Diencephalon (tissue), 1 donor: ENCODE data around the gene ZBTB33. TPM values are rescaled to one million over a fixed set of nuclear protein-coding genes. Genes with fewer than 3 reads are reported as not detected.

Experiments
- total RNA-seq: library from RNA; depleted of rRNA; stranded (reverse); fragments of >200 nt; gene quantifications from one replicate; pipeline ENCODE4 v1.2.3, GENCODE V29; 2014

The ZBTB33 gene, protein sequence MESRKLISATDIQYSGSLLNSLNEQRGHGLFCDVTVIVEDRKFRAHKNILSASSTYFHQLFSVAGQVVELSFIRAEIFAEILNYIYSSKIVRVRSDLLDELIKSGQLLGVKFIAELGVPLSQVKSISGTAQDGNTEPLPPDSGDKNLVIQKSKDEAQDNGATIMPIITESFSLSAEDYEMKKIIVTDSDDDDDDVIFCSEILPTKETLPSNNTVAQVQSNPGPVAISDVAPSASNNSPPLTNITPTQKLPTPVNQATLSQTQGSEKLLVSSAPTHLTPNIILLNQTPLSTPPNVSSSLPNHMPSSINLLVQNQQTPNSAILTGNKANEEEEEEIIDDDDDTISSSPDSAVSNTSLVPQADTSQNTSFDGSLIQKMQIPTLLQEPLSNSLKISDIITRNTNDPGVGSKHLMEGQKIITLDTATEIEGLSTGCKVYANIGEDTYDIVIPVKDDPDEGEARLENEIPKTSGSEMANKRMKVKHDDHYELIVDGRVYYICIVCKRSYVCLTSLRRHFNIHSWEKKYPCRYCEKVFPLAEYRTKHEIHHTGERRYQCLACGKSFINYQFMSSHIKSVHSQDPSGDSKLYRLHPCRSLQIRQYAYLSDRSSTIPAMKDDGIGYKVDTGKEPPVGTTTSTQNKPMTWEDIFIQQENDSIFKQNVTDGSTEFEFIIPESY
- total RNA-seq: 46.4 TPM

DNA sequence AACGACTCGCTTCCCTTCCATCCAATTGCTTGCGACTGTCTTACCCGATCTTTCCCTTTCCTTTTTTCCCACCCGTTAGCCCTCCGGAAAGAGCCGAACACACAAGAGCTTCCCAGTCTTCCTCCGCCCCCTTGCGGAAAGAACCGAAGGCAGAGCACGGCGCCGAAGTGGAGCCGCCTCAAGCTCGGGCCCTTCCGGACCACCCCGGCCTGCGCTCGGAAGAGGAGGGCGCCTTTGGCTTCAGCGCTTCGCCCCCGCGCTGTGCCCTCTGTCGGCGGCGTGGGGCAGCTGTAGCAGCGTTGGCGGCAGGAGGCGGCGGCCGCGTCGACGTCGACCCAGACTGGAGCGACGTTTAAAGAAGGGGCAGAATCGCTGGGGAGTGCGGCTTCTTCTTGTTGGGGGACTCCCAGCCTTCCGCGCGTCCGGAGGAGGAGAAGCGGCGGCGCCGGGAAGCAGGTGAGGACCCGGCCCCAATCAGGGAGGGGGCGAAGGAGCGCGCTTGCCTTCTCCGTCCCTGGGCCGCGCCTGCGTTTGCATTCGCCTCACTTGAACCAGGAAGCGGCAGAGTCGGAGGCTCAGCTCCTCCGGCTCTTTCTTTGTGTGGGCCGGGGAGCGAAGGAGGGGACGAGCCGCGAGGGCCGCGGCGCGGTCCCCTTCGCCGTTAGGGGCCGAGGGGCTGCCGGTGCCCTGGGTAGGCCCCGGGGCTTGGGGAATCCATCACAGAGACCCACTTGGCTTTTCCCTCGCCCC lies at the start of gene ZBTB33:
TSS of gene ZBTB33 (plus strand) at position 291 of the 750 bp plus-strand sequence. CDS start 2,604 bp downstream, outside the sequence.

Other genes with a start within 250 kb of the ZBTB33 start
- gene RHOXF2B, start 173.1 kb upstream of the ZBTB33 start, total RNA-seq: not detected
- not detected for gene RHOXF1, start 134.9 kb upstream of the ZBTB33 start, total RNA-seq
- gene RHOXF2, start 92.2 kb upstream of the ZBTB33 start, total RNA-seq: not detected
- 5.5 TPM for gene TMEM255A, start 60.6 kb downstream of the ZBTB33 start, total RNA-seq
- gene ATP1B4, start 111.3 kb downstream of the ZBTB33 start, total RNA-seq: not detected
- 86.0 TPM for gene LAMP2, start 218.5 kb downstream of the ZBTB33 start, total RNA-seq